ENCODE data around the gene MACROD2. TPM values are rescaled to one million over a fixed set of nuclear protein-coding genes. Genes with fewer than 3 reads are reported as not detected.

Gene MACROD2
- total RNA-seq, 1 donor from 2014 or later = 2.4 TPM

DNA sequence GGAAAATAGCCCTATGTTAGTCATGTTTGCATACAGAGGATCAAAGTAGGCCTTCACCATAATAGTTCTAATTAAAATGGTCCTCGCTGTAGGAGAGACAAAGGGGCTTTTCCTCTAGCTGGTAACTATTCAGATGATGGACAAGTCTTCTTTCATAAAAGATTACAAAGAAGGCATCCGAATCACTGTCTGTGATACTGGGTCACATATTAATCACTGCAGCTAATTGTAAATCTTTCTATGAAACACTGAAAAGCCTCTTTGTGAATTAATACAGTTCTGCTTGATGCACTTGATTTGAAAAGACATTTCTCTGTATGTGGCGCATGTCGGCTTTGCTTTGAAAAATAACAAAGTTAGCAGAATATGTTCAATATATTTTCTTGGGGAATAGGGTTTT, 2057.1 kb downstream of the MACROD2 start:
- Histone ChIP-seq H3K27ac (ENCODE audit: low read depth, low read length) (no peak overlapping the region), H2AFZ (ENCODE audit: low read depth, low read length) (no peak overlapping the region), H3K4me1 (ENCODE audit: insufficient read depth, low read length) (no peaks in the 10 kb centered on the region), H3K36me3 (ENCODE audit: insufficient read depth, low read length) (no peaks in the 10 kb centered on the region), H3K9ac (ENCODE audit: low read length) (no peak overlapping the region), H3K4me2 (ENCODE audit: low read length) (no peak overlapping the region), H3K9me3 (ENCODE audit: insufficient read depth, low read depth, low read length) (no peaks in the 10 kb centered on the region), H4K20me1 (ENCODE audit: insufficient read depth, low read length) (no peaks in the 10 kb centered on the region), H3K79me2 (ENCODE audit: insufficient read depth, low read length) (no peaks in the 10 kb centered on the region), H3K4me3 (ENCODE audit: insufficient read depth, low read depth, low read length) (no peak overlapping the region), H3K27me3 (ENCODE audit: insufficient read depth, low read length) (no peaks in the 10 kb centered on the region)
- Mint-ChIP-seq H3K4me3 (ENCODE audit: unreplicated experiment) (no peak overlapping the region), H3K9me3 (ENCODE audit: unreplicated experiment) (no peaks in the 10 kb centered on the region), H3K27me3 (ENCODE audit: low read depth, unreplicated experiment) (no peaks in the 10 kb centered on the region), H3K4me1 (ENCODE audit: low read depth, unreplicated experiment) (no peaks in the 10 kb centered on the region), H3K36me3 (ENCODE audit: low read depth, unreplicated experiment) (no peaks in the 10 kb centered on the region), H3K27ac (ENCODE audit: unreplicated experiment) (no peak overlapping the region)
- DNase-seq (ENCODE audit: low read depth) (no peak), FAIRE-seq (peak; percentile 23)
- TF ChIP-seq EZH2 (IDR thresholded peaks at IDR 0.05; ENCODE audit: insufficient read depth, low read length) (no peak), CTCF (IDR thresholded peaks at IDR 0.05; ENCODE audit: insufficient read depth, low read depth, low read length) (no peak)

DNA sequence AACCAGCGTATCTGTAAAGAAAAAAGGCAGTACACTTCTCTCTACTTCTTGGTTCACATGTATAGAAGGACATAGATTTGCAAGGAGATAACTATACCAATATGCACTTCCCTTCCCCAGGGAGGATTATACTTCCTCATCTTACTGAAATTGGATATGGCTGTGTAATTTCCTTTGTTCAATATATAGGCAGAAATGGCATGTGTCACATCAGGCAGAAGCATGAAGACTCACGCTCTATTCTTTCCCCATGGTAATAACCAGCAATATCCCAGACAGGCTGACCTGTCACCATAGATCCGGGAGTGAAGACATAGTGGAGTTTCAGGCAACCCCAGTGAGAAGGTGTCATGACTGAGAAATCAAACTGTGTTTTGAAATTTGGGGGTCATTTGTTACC, 2059.7 kb downstream of the MACROD2 start:
- Histone ChIP-seq H3K36me3 (ENCODE audit: insufficient read depth, low read length) (no peaks in the 10 kb centered on the region), H2AFZ (ENCODE audit: low read depth, low read length) (no peak overlapping the region), H3K9me3 (ENCODE audit: insufficient read depth, low read depth, low read length) (no peaks in the 10 kb centered on the region), H3K79me2 (ENCODE audit: insufficient read depth, low read length) (no peaks in the 10 kb centered on the region), H3K9ac (ENCODE audit: low read length) (no peak overlapping the region), H3K27me3 (ENCODE audit: insufficient read depth, low read length) (no peaks in the 10 kb centered on the region), H3K4me1 (ENCODE audit: insufficient read depth, low read length) (no peaks in the 10 kb centered on the region), H3K27ac (ENCODE audit: low read depth, low read length) (no peak overlapping the region), H3K4me2 (ENCODE audit: low read length) (no peak overlapping the region), H4K20me1 (ENCODE audit: insufficient read depth, low read length) (no peaks in the 10 kb centered on the region), H3K4me3 (ENCODE audit: insufficient read depth, low read depth, low read length) (no peak overlapping the region)
- Mint-ChIP-seq H3K9me3 (ENCODE audit: unreplicated experiment) (peaks cover 2% of the 10 kb centered on the region), H3K36me3 (ENCODE audit: low read depth, unreplicated experiment) (no peaks in the 10 kb centered on the region), H3K27me3 (ENCODE audit: low read depth, unreplicated experiment) (no peaks in the 10 kb centered on the region), H3K4me1 (ENCODE audit: low read depth, unreplicated experiment) (no peaks in the 10 kb centered on the region), H3K4me3 (ENCODE audit: unreplicated experiment) (no peak overlapping the region), H3K27ac (ENCODE audit: unreplicated experiment) (no peak overlapping the region)
- no peak for TF ChIP-seq EZH2 (IDR thresholded peaks at IDR 0.05; ENCODE audit: insufficient read depth, low read length)
- TF ChIP-seq CTCF (IDR thresholded peaks at IDR 0.05; ENCODE audit: insufficient read depth, low read depth, low read length) = no peak
- DNase-seq (ENCODE audit: low read depth) = no peak
- no peak for FAIRE-seq

DNA sequence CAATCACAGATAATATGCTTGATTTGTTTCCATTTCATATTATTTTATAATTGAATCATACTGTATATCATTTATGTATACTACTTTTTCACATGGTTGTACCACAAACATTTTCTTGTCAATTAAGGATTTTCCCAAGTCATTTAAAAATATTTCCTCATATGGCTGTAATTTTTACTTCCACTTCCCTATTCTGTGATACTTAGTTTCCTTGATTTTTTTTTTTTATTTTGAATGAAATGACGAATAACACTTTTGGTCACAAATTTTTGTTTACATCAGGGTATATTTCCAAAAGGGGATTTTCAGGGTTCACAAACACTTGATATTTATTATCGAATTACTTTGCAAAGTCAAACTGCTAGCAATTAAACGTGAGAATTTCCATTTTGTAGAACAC, 2062.3 kb downstream of the MACROD2 start:
- FAIRE-seq = no peak

More for the DNA sequence above, 2062.3 kb downstream of the MACROD2 start:
- Histone ChIP-seq H3K79me2 (ENCODE audit: insufficient read depth, low read length) (no peaks in the 10 kb centered on the region), H4K20me1 (ENCODE audit: insufficient read depth, low read length) (no peaks in the 10 kb centered on the region), H3K4me3 (ENCODE audit: insufficient read depth, low read depth, low read length) (no peak overlapping the region), H3K27ac (ENCODE audit: low read depth, low read length) (no peak overlapping the region), H3K36me3 (ENCODE audit: insufficient read depth, low read length) (no peaks in the 10 kb centered on the region), H3K9ac (ENCODE audit: low read length) (no peak overlapping the region), H3K4me2 (ENCODE audit: low read length) (no peak overlapping the region), H2AFZ (ENCODE audit: low read depth, low read length) (no peak overlapping the region), H3K9me3 (ENCODE audit: insufficient read depth, low read depth, low read length) (no peaks in the 10 kb centered on the region), H3K27me3 (ENCODE audit: insufficient read depth, low read length) (no peaks in the 10 kb centered on the region), H3K4me1 (ENCODE audit: insufficient read depth, low read length) (no peaks in the 10 kb centered on the region)
- no peak overlapping the region for H3K27ac Mint-ChIP-seq (ENCODE audit: unreplicated experiment)
- DNase-seq (ENCODE audit: low read depth) = no peak
- TF ChIP-seq CTCF (IDR thresholded peaks at IDR 0.05; ENCODE audit: insufficient read depth, low read depth, low read length) = no peak
- no peak for TF ChIP-seq EZH2 (IDR thresholded peaks at IDR 0.05; ENCODE audit: insufficient read depth, low read length)
- no peak overlapping the region for H3K4me3 Mint-ChIP-seq (ENCODE audit: unreplicated experiment)
- peaks cover under 1% of the 10 kb centered on the region for H3K4me1 Mint-ChIP-seq (ENCODE audit: low read depth, unreplicated experiment)
- peaks cover 2% of the 10 kb centered on the region for H3K9me3 Mint-ChIP-seq (ENCODE audit: unreplicated experiment)
- no peaks in the 10 kb centered on the region for H3K27me3 Mint-ChIP-seq (ENCODE audit: low read depth, unreplicated experiment)
- no peaks in the 10 kb centered on the region for H3K36me3 Mint-ChIP-seq (ENCODE audit: low read depth, unreplicated experiment)
